ENCODE data around the gene COL11A2. TPM values are rescaled to one million over a fixed set of nuclear protein-coding genes. Genes with fewer than 3 reads are reported as not detected.

The COL11A2 gene
- polyA plus RNA-seq, 3 donors, result 0.57 TPM; not detected in 2

- Histone ChIP-seq H3K27ac (ENCODE audit: low read depth in 1 of 2, low read length in 2 of 2) (no peak overlapping the region), H3K4me3 (replicated peaks in 1 of 3; ENCODE audit: low read depth in 2 of 3, low read length in 3 of 3) (no peak overlapping the region), H3K79me2 (ENCODE audit: insufficient read depth, low read length) (no peaks in the 10 kb centered on the region), H2AFZ (ENCODE audit: insufficient read depth, low read depth, low read length, poor library complexity, severe bottlenecking) (no peak overlapping the region), H3K4me2 (replicated peaks; ENCODE audit: extremely low read depth, low read length, poor library complexity, severe bottlenecking) (no peak overlapping the region), H3K4me1 (ENCODE audit: control insufficient read depth in 1 of 2, insufficient read depth in 2 of 2, low read length in 2 of 2) (peaks cover 0 to 6% of the 10 kb centered on the region in 2 donors), H3K27me3 (ENCODE audit: control insufficient read depth in 2 of 2, insufficient read depth in 2 of 2, low read length in 2 of 2) (no peaks in the 10 kb centered on the region), H3K9me3 (replicated peaks in 1 of 2; ENCODE audit: control insufficient read depth in 1 of 2, insufficient read depth in 1 of 2, low read length in 2 of 2) (peaks cover 3 to 7% of the 10 kb centered on the region in 2 donors), H4K20me1 (ENCODE audit: insufficient read depth, low read length) (no peaks in the 10 kb centered on the region), H3K9ac (ENCODE audit: insufficient read depth, low read length, poor library complexity, severe bottlenecking) (no peak overlapping the region), H3K36me3 (replicated peaks in 1 of 2; ENCODE audit: control insufficient read depth in 1 of 2, insufficient read depth in 2 of 2, low read length in 2 of 2) (no peaks in the 10 kb centered on the region)
- WGBS (ENCODE audit: insufficient coverage), result 85% methylated on average over 5 of the region's 10 CpGs
- no peak overlapping the region for H3K27ac Mint-ChIP-seq
- no peak for DNase-seq
- intact Hi-C loops (cut with micrococcal nuclease), result no loop called here
- peaks cover 8% of the 10 kb centered on the region for H3K4me1 Mint-ChIP-seq
- H3K4me3 Mint-ChIP-seq, result no peak overlapping the region
- H3K9me3 Mint-ChIP-seq, result peaks cover 11 to 19% (median 16%) of the 10 kb centered on the region in 7 donors
- TF ChIP-seq CTCF (IDR thresholded peaks at IDR 0.05), result no peak
- H3K27me3 Mint-ChIP-seq (ENCODE audit: low read depth in 3 of 3), result peaks cover 7 to 13% (median 11%) of the 10 kb centered on the region in 3 donors
- H3K36me3 Mint-ChIP-seq, result peaks cover 12 to 13% of the 10 kb centered on the region in 2 donors
Observed at GRCh38 chr6:33178755-33179475, 13.4 kb downstream of the COL11A2 start.

DNA sequence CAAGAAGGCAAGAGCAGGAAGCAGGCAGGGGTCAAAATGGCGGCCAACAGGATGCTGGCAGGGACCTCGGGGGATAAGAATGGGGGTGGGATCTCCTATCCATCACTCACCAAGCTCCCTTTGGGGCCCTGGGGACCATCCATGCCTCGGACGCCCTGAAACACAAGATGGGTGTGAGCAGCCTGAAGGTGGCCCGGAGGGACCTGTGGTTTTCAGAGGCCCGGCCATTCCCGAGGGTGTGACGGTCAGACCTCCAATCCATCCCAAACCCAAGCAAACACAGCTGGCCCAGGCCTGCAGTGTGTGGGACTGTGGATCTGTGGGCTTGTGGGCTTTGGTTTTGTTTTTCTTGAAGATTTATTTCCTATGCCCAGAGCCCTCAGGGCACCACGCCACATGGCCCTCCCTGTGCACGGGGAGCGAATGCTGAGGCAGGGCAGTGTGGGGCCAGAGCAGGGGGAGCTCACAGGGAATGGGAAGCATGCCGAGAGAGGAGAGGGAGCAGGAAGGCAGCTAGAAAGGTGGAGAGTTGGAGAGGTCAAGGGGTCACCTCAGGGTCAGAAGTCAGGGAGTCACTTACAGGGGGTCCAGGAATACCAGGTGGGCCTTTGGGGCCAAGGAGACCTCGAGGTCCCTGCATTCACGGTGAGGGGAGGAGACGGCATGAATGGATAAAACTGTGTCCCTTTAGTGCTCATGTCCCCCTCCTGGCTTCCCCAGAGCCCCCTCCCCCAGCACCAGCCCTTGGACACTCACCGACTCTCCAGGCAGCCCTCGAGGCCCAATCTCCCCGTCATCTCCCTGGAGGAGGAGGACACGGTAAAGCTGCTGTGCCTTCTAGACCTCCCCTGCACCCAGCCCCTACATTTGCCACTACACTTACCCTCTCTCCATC lies 14.5 kb downstream of the COL11A2 start:
- peaks cover 2 to 3% of the 10 kb centered on the region in 2 donors for H3K36me3 Mint-ChIP-seq
- H3K4me3 Mint-ChIP-seq, result no peak overlapping the region
- Histone ChIP-seq H3K27me3 (ENCODE audit: control insufficient read depth in 2 of 2, insufficient read depth in 2 of 2, low read length in 2 of 2) (no peaks in the 10 kb centered on the region), H4K20me1 (ENCODE audit: insufficient read depth, low read length) (no peaks in the 10 kb centered on the region), H3K9me3 (replicated peaks in 1 of 2; ENCODE audit: control insufficient read depth in 1 of 2, insufficient read depth in 1 of 2, low read length in 2 of 2) (peaks cover 0 to 3% of the 10 kb centered on the region in 2 donors), H3K4me3 (replicated peaks in 1 of 3; ENCODE audit: low read depth in 2 of 3, low read length in 3 of 3) (no peak overlapping the region), H3K79me2 (ENCODE audit: insufficient read depth, low read length) (no peaks in the 10 kb centered on the region), H3K27ac (ENCODE audit: low read depth in 1 of 2, low read length in 2 of 2) (no peak overlapping the region), H3K4me1 (ENCODE audit: control insufficient read depth in 1 of 2, insufficient read depth in 2 of 2, low read length in 2 of 2) (no peaks in the 10 kb centered on the region), H3K4me2 (replicated peaks; ENCODE audit: extremely low read depth, low read length, poor library complexity, severe bottlenecking) (no peak overlapping the region), H2AFZ (ENCODE audit: insufficient read depth, low read depth, low read length, poor library complexity, severe bottlenecking) (no peak overlapping the region), H3K36me3 (replicated peaks in 1 of 2; ENCODE audit: control insufficient read depth in 1 of 2, insufficient read depth in 2 of 2, low read length in 2 of 2) (no peaks in the 10 kb centered on the region), H3K9ac (ENCODE audit: insufficient read depth, low read length, poor library complexity, severe bottlenecking) (no peak overlapping the region)
- H3K9me3 Mint-ChIP-seq, result peaks cover 3 to 9% (median 5%) of the 10 kb centered on the region in 7 donors
- H3K4me1 Mint-ChIP-seq, result no peaks in the 10 kb centered on the region
- intact Hi-C loops (cut with micrococcal nuclease), result no loop called here
- DNase-seq, result no peak
- no peak for TF ChIP-seq CTCF (IDR thresholded peaks at IDR 0.05)
- peak overlapping the region in 1 of 7 donors; percentile 3 for H3K27ac Mint-ChIP-seq
- 92% methylated on average over 10 of the region's 19 CpGs for WGBS (ENCODE audit: insufficient coverage)
- peaks cover 12 to 15% (median 13%) of the 10 kb centered on the region in 3 donors for H3K27me3 Mint-ChIP-seq (ENCODE audit: low read depth in 3 of 3)
